PC-3 (cell line): ENCODE results near the gene EHD4. TPM values are rescaled to one million over a fixed set of nuclear protein-coding genes. Genes with fewer than 3 reads are reported as not detected.

Experiments used
- ATAC-seq: fragments of 200-7000 bp; cut with Tn5 transposase; 2 replicates; pipeline ENCODE4 v1.9.1; 2020; ENCODE audit warnings: mild to moderate bottlenecking, moderate library complexity
- BruUV-seq: library from RNA; stranded (reverse); fragments of 400-500 nt; replicated peaks from 2 replicates; lab custom pipeline; 2021; lab: Mats Ljungman, UMichigan
- CTCF ChIA-PET: fragments of 300-600 bp; sonication (Branson Sonifier 250); formaldehyde crosslinking; loops from one replicate; lab custom pipeline; 2022; ENCODE audit warnings: antibody characterized with exemption; lab: Charles Lee
- POLR2A ChIA-PET: fragments of 300-600 bp; sonication (Branson Sonifier 250); formaldehyde crosslinking; loops from one replicate; lab custom pipeline; 2022; ENCODE audit warnings: antibody characterized with exemption; ENCODE audit not compliant: unreplicated experiment; lab: Charles Lee
- DNase-seq: peaks from one replicate; pipeline ENCODE4 v3.0.0-alpha.2; 2015
- H2AFZ ChIP-seq: fragments of 300-600 bp; sonication (generic); 2 replicates; pipeline ENCODE4 v1.6.0; 2016; ENCODE audit warnings: antibody characterized with exemption, low read length
- H3F3A ChIP-seq: fragments of 300-600 bp; sonication (generic); one replicate; pipeline ENCODE4 v1.6.0; 2017; ENCODE audit warnings: antibody characterized with exemption, low read length, control low read depth, mild to moderate bottlenecking; ENCODE audit not compliant: unreplicated experiment
- H3K27ac ChIP-seq: fragments of 300-600 bp; sonication (generic); 2 replicates; pipeline ENCODE4 v1.5.1; 2016; ENCODE audit warnings: mild to moderate bottlenecking, low read length
- H3K27me3 ChIP-seq: fragments of 300-600 bp; sonication (generic); 2 replicates; pipeline ENCODE4 v1.6.1; 2016; ENCODE audit warnings: low read length, mixed read lengths
- H3K36me3 ChIP-seq: fragments of 300-600 bp; sonication (generic); 2 replicates; pipeline ENCODE4 v1.6.1; 2016; ENCODE audit warnings: low read depth, mixed run types, low read length, mixed read lengths
- H3K4me1 ChIP-seq: fragments of 300-600 bp; sonication (generic); 2 replicates; pipeline ENCODE4 v1.5.1; 2016; ENCODE audit warnings: low read length; ENCODE audit not compliant: insufficient read depth
- H3K4me2 ChIP-seq: fragments of 300-600 bp; sonication (generic); 2 replicates; pipeline ENCODE4 v1.6.0; 2016; ENCODE audit warnings: low read length
- H3K4me3 ChIP-seq: fragments of 300-600 bp; sonication (generic); 2 replicates; pipeline ENCODE4 v1.5.1; 2016; ENCODE audit warnings: mild to moderate bottlenecking, low read length, mixed read lengths
- H3K79me2 ChIP-seq: fragments of 300-600 bp; sonication (generic); 2 replicates; pipeline ENCODE4 v1.6.1; 2017; ENCODE audit warnings: low read length, mixed read lengths
- H3K9ac ChIP-seq: fragments of 300-600 bp; sonication (generic); 2 replicates; pipeline ENCODE4 v1.6.0; 2016; ENCODE audit warnings: mild to moderate bottlenecking, low read length
- H3K9me2 ChIP-seq: fragments of 300-600 bp; sonication (generic); replicated peaks from 2 replicates; pipeline ENCODE4 v1.6.1; 2016; ENCODE audit warnings: mixed run types, low read length, mixed read lengths
- H3K9me3 ChIP-seq: fragments of 300-600 bp; sonication (generic); 2 replicates; pipeline ENCODE4 v1.6.1; 2016; ENCODE audit warnings: low read length, mixed read lengths
- H4K20me1 ChIP-seq: fragments of 300-600 bp; sonication (generic); 2 replicates; pipeline ENCODE4 v1.6.1; 2016; ENCODE audit warnings: low read length, mixed read lengths
- CTCF ChIP-seq: fragments of 300-600 bp; sonication (generic); conservative IDR thresholded peaks from 2 replicates; pipeline ENCODE4 v1.5.1; 2017; ENCODE audit warnings: antibody characterized with exemption, low read depth, mild to moderate bottlenecking, low read length
- EZH2 ChIP-seq: fragments of 300-600 bp; sonication (generic); IDR thresholded peaks from one replicate; pipeline ENCODE4 v1.6.1; 2017; ENCODE audit warnings: antibody characterized with exemption, mild to moderate bottlenecking, low read length; ENCODE audit not compliant: unreplicated experiment
- EZH2phosphoT487 ChIP-seq: fragments of 300-600 bp; sonication (generic); IDR thresholded peaks from 2 replicates; pipeline ENCODE4 v1.6.1; 2018; ENCODE audit warnings: mild to moderate bottlenecking, antibody characterized with exemption, low read length, borderline replicate concordance
- intact Hi-C: fragments of 100-400 bp; cut with micrococcal nuclease; formaldehyde crosslinking; loops from 2 replicates; pipeline ENCODE4 v1.9.0; 2023
- total RNA-seq: library from RNA; depleted of rRNA; stranded (reverse); fragments of >200 nt; gene quantifications from 2 replicates; pipeline ENCODE4 v1.2.3, GENCODE V29; 2014

Gene EHD4
- total RNA-seq, 1 experiment from 2014 or later: 57.8 TPM

GRCh38 chr15:42009022-42009421 lies 36.7 kb upstream of the EHD4 start:
- ChIA-PET CTCF (no interaction called here), POLR2A (no interaction called here)
- H3K79me2 ChIP-seq: no peaks in the 10 kb centered on the region
- peaks cover 15% of the 10 kb centered on the region for H3K4me1 ChIP-seq
- H3K4me2 ChIP-seq: no peak overlapping the region
- no peak overlapping the region for H3K4me3 ChIP-seq
- no peak for ATAC-seq
- TF ChIP-seq EZH2phosphoT487: no peak
- TF ChIP-seq CTCF: no peak
- intact Hi-C loops: no loop called here
- no peaks in the 10 kb centered on the region for H3K27me3 ChIP-seq
- H2AFZ ChIP-seq: no peak overlapping the region
- no peaks in the 10 kb centered on the region for H4K20me1 ChIP-seq
- no peak overlapping the region for H3K27ac ChIP-seq
- H3K9me2 ChIP-seq: no peaks in the 10 kb centered on the region
- H3K36me3 ChIP-seq: no peaks in the 10 kb centered on the region
- BruUV-seq: no TSS peak
- H3F3A ChIP-seq: no peaks in the 10 kb centered on the region
- H3K9ac ChIP-seq: no peak overlapping the region
- DNase-seq: no peak
- H3K9me3 ChIP-seq: no peaks in the 10 kb centered on the region

DNA sequence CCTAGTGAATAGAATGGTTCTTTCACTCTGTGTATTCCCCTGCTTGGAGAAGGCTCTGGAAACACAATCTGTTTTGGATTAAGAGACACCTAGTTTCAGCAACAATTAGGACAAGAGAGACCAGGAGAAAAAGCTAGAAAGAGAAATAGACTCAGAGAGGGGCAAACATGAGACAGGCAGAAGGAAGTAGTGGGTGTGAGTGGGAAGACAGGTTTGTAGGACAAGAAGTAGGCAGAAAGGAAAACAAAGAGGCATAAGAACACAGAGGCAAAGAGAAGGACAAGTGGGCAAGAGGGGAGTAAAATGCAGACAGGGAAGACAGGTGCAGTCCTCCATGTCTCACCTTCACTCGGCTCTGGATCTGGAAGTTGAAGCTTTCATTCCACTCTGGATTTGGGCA lies 35.0 kb upstream of the EHD4 start:
- BruUV-seq: no TSS peak
- H3K4me2 ChIP-seq: no peak overlapping the region
- H2AFZ ChIP-seq: no peak overlapping the region
- no peaks in the 10 kb centered on the region for H3F3A ChIP-seq
- H3K4me3 ChIP-seq: no peak overlapping the region
- no peak for TF ChIP-seq CTCF
- TF ChIP-seq EZH2: no peak
- no peak for TF ChIP-seq EZH2phosphoT487
- DNase-seq (no peak), ATAC-seq (no peak)
- H3K27ac ChIP-seq: no peak overlapping the region
- H3K36me3 ChIP-seq: no peaks in the 10 kb centered on the region
- no peaks in the 10 kb centered on the region for H3K79me2 ChIP-seq
- CTCF ChIA-PET: no interaction called here
- POLR2A ChIA-PET: no interaction called here
- no peaks in the 10 kb centered on the region for H3K9me2 ChIP-seq
- intact Hi-C loops: no loop called here
- no peak overlapping the region for H3K9ac ChIP-seq
- no peaks in the 10 kb centered on the region for H3K9me3 ChIP-seq
- H3K4me1 ChIP-seq: peaks cover 15% of the 10 kb centered on the region
- no peaks in the 10 kb centered on the region for H4K20me1 ChIP-seq
- H3K27me3 ChIP-seq: no peaks in the 10 kb centered on the region

DNA sequence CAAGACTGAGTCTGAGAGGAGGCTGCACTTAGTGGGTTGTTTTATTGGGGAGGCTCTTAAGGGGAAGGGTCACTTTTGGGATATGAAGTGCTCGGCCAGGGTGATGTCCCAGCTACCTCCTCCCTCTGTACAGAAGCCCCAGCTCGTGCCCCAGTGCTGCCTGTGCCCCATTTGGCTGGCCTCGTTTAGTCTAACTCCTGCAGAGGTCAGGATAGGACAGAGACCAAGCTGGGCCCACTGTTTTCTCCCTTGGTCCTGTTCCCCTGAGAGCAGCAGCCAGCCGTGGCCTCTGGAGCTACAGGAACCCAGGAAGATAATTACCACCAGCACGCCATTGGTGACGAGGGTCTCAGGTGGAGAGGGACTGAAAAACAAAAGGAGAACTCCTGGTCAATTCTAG lies 30.0 kb upstream of the EHD4 start:
- no peak overlapping the region for H3K9ac ChIP-seq
- no peak overlapping the region for H3K4me2 ChIP-seq
- no peaks in the 10 kb centered on the region for H3K9me2 ChIP-seq
- intact Hi-C loops: no loop called here
- H3K27ac ChIP-seq: no peak overlapping the region
- BruUV-seq: no TSS peak
- H3K79me2 ChIP-seq: no peaks in the 10 kb centered on the region
- ATAC-seq (no peak), DNase-seq (no peak)
- no peaks in the 10 kb centered on the region for H3K27me3 ChIP-seq
- H3F3A ChIP-seq: no peaks in the 10 kb centered on the region
- TF ChIP-seq EZH2 (no peak), CTCF (no peak), EZH2phosphoT487 (no peak)
- no peaks in the 10 kb centered on the region for H3K9me3 ChIP-seq
- H4K20me1 ChIP-seq: no peaks in the 10 kb centered on the region
- CTCF ChIA-PET: no interaction called here
- H3K36me3 ChIP-seq: no peaks in the 10 kb centered on the region
- H3K4me3 ChIP-seq: no peak overlapping the region
- H3K4me1 ChIP-seq: no peaks in the 10 kb centered on the region
- POLR2A ChIA-PET: no interaction called here
- no peak overlapping the region for H2AFZ ChIP-seq
